ENCODE measurements around the gene COPG1. TPM values are rescaled to one million over a fixed set of nuclear protein-coding genes. Genes with fewer than 3 reads are reported as not detected.

The COPG1 gene
- total RNA-seq, 3 donors from 2014 or later: 157 to 274 (median 228) TPM

DNA sequence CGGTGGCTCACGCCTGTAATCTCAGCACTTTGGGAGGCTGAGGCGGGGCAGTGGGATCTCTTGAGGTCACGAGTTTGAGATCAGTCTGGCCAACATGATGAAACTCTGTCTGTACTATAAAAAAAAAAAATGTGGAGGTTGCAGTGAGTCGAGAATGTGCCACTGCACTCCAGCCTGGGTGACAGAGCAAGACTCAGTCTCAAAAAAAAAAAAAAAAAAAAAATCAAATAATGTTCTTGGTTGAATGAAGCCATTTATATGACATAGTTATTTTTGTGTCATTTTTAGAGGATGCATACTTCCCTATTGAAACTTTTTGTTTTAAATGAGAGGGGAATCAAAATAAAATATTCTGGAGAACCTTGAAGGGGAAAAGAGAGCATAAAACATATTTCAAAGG, 32.3 kb downstream of the COPG1 start:
- no peaks in the 10 kb centered on the region for H3K36me3 ChIP-seq (ENCODE audit: low read depth)
- ATAC-seq (no peak), DNase-seq (no peak)
- no peaks in the 10 kb centered on the region for H3K9me3 ChIP-seq
- H3K4me3 ChIP-seq: no peak overlapping the region
- H3K4me1 ChIP-seq (ENCODE audit: low read depth): peaks cover 26% of the 10 kb centered on the region
- TF ChIP-seq, protein P1, sequence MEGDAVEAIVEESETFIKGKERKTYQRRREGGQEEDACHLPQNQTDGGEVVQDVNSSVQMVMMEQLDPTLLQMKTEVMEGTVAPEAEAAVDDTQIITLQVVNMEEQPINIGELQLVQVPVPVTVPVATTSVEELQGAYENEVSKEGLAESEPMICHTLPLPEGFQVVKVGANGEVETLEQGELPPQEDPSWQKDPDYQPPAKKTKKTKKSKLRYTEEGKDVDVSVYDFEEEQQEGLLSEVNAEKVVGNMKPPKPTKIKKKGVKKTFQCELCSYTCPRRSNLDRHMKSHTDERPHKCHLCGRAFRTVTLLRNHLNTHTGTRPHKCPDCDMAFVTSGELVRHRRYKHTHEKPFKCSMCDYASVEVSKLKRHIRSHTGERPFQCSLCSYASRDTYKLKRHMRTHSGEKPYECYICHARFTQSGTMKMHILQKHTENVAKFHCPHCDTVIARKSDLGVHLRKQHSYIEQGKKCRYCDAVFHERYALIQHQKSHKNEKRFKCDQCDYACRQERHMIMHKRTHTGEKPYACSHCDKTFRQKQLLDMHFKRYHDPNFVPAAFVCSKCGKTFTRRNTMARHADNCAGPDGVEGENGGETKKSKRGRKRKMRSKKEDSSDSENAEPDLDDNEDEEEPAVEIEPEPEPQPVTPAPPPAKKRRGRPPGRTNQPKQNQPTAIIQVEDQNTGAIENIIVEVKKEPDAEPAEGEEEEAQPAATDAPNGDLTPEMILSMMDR (IDR thresholded peaks at IDR 0.05): no peak
- intact Hi-C loops (cut with DNase I, micrococcal nuclease): no loop called here

DNA sequence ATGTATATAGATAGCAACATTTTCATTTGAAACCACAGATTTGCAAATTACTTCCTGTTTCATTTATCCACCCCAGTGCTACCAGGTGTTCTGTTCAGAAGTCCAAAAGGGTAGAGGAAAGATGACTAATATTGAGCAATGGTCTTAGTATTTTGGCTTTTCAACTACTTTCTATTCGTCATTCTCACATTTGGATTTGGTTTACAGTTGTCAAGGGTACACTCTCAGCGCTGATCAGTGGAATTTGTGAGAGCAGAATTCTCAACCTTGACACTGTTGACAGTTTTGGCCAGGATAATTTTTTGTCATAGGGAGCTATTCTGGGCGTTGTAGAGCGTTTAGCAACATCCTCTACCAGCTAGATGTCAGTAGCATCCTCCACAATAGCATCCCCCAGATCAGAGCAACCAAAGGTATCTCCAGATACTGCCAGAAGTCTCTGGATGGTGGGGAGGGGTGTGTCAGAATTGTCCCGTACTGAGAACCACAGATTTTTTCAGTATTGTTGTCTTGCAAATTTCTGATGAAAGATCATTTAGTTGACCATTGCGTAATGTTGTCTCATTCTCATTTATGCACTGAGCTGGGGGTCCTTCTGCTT, 33.4 kb downstream of the COPG1 start:
- ATAC-seq: no peak
- intact Hi-C loops (cut with DNase I, micrococcal nuclease): no loop called here
- no peaks in the 10 kb centered on the region for H3K36me3 ChIP-seq (ENCODE audit: low read depth)
- TF ChIP-seq, protein P1 (IDR thresholded peaks at IDR 0.05): no peak
- no peak for DNase-seq
- peaks cover 24% of the 10 kb centered on the region for H3K4me1 ChIP-seq (ENCODE audit: low read depth)
- no peaks in the 10 kb centered on the region for H3K9me3 ChIP-seq
- no peak overlapping the region for H3K4me3 ChIP-seq

DNA sequence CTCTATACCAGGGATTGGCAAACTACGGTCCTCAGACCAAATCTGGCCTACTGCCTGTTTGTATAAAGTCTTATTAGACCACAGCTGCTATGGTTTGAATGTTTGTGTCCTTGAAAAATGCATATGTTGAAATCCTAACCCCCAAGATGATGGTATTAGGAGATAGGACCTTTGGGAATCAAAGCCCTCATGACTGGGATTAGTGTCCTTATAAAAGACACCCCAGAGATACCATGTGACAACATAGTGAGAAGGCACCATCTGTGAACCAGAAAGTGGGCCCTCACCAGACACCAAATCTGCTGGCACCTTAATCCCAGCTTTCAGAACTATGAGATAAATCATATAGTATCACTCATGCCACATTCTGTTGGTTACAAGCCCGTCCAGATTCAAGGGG, 36.7 kb downstream of the COPG1 start:
- ATAC-seq: no peak
- intact Hi-C loops (cut with DNase I, micrococcal nuclease): no loop called here
- Histone ChIP-seq H3K36me3 (ENCODE audit: low read depth) (no peaks in the 10 kb centered on the region), H3K4me1 (ENCODE audit: low read depth) (peaks cover 10% of the 10 kb centered on the region), H3K4me3 (no peak overlapping the region), H3K9me3 (no peaks in the 10 kb centered on the region)
- TF ChIP-seq, protein P1 (IDR thresholded peaks at IDR 0.05): no peak
- no peak for DNase-seq

DNA sequence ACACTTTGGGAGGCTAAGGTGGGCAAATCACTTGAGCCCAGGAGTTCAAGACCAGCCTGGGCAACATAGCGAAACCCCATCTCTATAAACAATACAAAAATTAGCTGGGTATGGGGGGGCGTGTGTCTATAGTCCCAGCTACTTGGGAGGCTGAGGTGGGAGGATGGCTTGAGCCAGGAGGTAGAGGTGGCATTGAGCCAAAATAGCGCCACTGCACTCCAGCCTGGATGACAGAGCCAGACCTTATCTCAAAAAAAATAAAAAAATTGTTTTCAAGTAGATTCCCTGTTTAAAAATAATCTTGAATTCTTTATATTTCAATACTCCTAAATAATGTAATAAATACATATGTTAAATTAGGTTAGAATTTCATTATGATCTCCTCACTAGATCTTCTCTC, 39.0 kb downstream of the COPG1 start:
- DNase-seq: no peak
- Histone ChIP-seq H3K9me3 (no peaks in the 10 kb centered on the region), H3K4me3 (no peak overlapping the region), H3K4me1 (ENCODE audit: low read depth) (no peaks in the 10 kb centered on the region), H3K36me3 (ENCODE audit: low read depth) (no peaks in the 10 kb centered on the region)
- intact Hi-C loops (cut with DNase I, micrococcal nuclease): no loop called here
- TF ChIP-seq, protein P1 (IDR thresholded peaks at IDR 0.05): no peak
- no peak for ATAC-seq

DNA sequence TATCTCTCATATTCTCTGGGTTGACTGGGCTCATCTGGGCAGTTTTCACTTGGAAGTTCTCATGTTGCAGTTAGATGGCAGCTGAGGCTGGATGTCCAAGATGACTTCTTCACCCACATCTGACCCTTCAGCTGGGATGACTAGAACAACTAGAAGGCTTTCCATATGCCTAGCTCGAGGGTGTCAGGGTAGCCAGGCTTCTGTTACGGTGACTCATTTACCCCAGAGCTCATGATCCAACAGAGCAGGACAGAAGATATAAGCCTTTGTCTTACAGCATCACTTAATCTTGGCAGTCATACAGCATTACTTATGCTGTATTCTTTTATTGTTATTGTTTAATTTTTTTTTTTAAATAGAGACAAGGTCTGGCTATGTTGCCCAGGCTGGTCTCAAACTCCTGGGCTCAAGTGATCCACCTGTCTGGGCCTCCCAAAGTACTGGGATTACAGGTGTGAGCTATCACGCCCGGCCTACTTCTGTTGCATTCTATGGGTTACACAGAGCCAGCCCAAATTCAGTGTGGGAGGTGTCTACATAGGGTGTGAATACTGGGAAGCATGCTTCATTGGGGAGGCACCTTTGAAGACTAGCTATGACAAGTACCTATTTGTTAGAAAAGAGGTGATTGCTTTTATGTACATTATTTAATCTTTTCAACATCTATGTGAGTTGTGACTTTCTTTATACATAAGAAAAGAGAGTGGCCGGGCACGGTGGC, 40.0 kb downstream of the COPG1 start:
- ATAC-seq (no peak), DNase-seq (no peak)
- intact Hi-C loops (cut with DNase I, micrococcal nuclease): no loop called here
- TF ChIP-seq, protein P1 (IDR thresholded peaks at IDR 0.05): no peak
- Histone ChIP-seq H3K36me3 (ENCODE audit: low read depth) (no peaks in the 10 kb centered on the region), H3K4me1 (ENCODE audit: low read depth) (no peaks in the 10 kb centered on the region), H3K9me3 (no peaks in the 10 kb centered on the region), H3K4me3 (no peak overlapping the region)

Measured in mucosa of descending colon (tissue), 3 donors.